ENCODE data around the gene NOB1.
A peak's percentile ranks its signal among the peaks of the same experiment; 100 is the strongest.

Gene NOB1

DNA sequence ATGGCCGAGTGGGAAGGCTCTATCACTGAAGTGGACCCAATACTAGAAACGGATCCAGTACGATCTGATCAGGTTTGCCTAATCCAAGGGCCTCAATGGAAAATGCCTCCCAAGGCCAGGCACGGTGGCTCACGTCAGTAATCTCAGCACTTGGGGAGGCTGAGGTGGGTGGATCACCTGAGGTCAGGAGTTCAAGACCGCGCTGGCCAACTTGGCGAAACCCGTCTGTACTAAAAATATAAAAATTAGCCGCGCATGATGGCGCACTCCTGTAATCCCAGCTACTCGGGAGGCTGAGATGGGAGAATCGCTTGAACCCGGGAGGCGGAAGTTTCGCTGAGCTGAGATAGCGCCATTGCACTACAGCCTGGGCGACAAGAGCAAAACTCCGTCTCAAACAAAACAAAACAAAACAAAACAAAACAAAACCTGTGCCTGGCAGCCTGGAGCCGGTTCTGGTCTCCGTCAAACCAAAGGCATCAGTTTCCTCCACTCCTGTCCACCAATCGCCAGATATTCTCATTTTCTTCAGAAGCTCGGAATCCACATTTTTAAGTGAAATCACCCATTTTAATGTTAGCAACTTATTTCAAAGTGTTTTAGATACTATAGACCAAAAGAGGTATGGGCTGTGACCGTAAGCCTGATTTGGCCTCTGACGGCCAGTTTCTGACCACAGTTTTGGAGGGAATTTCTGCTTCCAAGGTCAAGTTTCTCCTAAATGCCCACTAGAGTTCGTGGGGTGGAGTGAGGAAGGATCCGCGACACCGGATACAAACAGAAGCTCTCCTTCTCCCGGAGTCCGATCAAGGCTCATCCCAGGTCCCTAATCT, 29.0 kb downstream of the NOB1 start:
- DNase-seq, result no peak
- in situ Hi-C loops (cut with HindIII; ENCODE audit: low pct_ligation_motif_present, low pct_unique_long_range_greater_than_20kb, low sequenced_read_pairs), result no loop called here

GRCh38 chr16:69724981-69725479, 29.7 kb downstream of the NOB1 start:
- in situ Hi-C loops (cut with HindIII; ENCODE audit: low pct_ligation_motif_present, low pct_unique_long_range_greater_than_20kb, low sequenced_read_pairs), result no loop called here
- DNase-seq, result no peak

DNA sequence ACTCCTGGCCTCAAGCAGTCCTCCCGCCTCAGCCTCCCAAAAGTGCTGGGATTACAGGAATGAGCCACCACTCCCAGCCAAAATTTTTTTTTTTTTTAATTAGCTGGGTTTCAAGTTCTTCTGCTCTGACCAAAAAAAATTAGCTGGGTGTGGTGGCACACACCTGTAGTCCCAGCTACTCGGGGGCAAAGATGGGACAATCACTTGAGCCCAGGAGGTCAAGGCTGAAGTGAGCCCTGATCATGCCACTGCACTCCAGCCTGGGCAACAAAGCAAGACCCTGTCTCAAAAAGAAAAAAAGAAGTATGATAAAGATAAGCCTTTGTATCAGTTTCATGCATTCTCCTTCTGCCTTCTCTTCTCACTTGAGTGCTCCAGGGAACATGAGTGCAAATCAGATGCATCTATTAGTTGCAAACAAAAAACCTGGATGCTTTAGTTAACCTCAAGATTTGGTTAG, 30.3 kb downstream of the NOB1 start:
- in situ Hi-C loops (cut with HindIII; ENCODE audit: low pct_ligation_motif_present, low pct_unique_long_range_greater_than_20kb, low sequenced_read_pairs), result no loop called here
- no peak for DNase-seq

GRCh38 chr16:69721441-69721957, 33.2 kb downstream of the NOB1 start:
- in situ Hi-C loops (cut with HindIII; ENCODE audit: low pct_ligation_motif_present, low pct_unique_long_range_greater_than_20kb, low sequenced_read_pairs), result no loop called here
- DNase-seq, result no peak

DNA sequence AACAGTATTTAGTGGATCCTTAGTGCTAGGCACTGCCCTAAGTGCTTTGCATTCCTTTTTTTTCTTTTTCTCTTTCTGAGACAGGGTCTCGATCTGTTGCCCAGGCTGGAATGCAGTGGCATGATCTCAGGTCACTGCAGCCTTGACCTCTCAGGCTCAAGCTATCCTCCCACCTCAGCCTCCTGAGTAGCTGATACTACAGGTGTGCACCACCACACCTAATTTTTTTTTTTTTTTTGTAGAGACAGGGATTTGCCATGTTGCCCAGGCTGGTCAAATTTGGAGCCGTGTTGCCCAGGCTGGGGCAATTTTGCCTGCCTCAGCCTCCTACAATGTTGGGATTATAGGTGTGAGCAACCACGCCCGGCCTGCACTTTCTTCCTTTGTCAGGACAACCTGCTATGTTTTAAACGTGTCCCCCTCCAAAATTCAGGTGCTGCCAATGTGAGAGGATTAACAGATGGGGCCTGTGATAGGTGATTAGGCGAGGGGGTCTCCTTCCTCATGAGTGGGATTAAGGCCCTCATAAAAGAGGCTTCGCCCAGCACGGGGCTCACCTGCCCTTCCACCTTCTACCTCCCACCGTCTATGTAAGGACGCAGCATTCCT, 33.8 kb downstream of the NOB1 start:
- in situ Hi-C loops (cut with HindIII; ENCODE audit: low pct_ligation_motif_present, low pct_unique_long_range_greater_than_20kb, low sequenced_read_pairs), result no loop called here
- no peak for DNase-seq

DNA sequence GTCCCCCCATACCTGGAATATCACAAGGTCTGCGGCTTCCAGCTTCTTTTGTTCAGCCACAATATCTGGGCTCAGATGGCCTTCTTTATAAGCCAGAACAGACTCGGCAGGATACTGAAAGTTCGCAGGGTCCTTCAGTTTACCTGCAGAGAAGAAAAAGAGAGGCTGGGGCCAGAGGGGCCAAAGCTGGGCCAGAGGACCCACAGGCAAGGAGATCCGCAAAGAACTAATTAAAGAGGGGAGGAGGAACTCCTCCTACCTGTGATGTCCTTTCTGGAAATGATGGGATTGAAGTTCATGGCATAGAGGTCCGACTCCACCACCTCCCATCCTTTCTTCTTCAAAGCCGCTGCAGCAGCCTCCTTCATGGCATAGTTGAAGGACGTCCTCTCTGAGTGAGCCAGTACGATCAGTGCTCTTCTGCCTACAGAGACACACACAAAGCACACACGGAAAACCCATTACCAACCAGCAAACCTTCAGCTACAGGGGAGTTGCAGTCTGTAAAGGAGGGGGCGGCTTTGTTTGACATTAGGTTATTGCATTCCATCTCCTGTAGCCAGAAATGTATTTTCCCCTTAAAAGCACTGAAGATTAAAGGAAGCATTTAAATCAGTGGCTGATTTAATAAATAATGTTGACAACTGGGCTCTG, 36.5 kb downstream of the NOB1 start:
- no peak for DNase-seq
- in situ Hi-C loops (cut with HindIII; ENCODE audit: low pct_ligation_motif_present, low pct_unique_long_range_greater_than_20kb, low sequenced_read_pairs), result no loop called here

- in situ Hi-C loops (cut with HindIII; ENCODE audit: low pct_ligation_motif_present, low pct_unique_long_range_greater_than_20kb, low sequenced_read_pairs), result no loop called here
- DNase-seq, result no peak
These were observed 37.7 kb downstream of the NOB1 start for GRCh38 chr16:69717066-69717465.

DNA sequence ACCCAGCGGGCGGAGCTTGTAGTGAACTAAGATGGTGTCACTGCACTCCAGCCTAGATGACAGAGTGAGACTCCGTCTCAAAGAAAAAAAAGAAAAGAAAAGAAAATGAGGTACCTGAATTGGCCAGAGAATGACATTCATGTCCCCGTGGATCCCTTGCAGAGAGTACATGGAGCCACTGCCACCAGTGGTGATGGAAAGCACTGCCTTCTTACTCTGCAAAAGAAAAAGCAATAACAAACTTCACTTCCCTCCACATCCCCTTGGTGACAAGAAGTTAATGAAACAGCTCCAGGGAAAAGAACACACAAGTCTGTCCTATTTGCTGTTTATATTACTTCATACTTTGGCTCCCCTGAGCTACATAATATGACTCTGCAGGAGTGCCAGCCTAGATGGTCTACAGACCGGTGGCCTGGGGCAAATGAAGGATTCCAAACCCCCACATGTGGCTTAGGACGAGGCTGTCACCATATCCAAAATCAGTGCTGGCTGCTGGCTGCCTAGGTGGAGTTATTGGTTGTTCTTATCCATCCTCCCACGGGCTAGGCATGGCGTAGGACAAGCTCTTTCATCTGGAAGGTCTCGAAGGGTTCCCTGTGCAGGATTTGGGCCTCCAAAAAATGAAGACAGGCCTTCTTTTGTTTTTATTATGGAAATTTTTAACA, 41.7 kb downstream of the NOB1 start:
- no peak for DNase-seq
- in situ Hi-C loops (cut with HindIII; ENCODE audit: low pct_ligation_motif_present, low pct_unique_long_range_greater_than_20kb, low sequenced_read_pairs), result no loop called here

GRCh38 chr16:69712277-69712676, 42.4 kb downstream of the NOB1 start:
- DNase-seq, result no peak
- in situ Hi-C loops (cut with HindIII; ENCODE audit: low pct_ligation_motif_present, low pct_unique_long_range_greater_than_20kb, low sequenced_read_pairs), result no loop called here

DNA sequence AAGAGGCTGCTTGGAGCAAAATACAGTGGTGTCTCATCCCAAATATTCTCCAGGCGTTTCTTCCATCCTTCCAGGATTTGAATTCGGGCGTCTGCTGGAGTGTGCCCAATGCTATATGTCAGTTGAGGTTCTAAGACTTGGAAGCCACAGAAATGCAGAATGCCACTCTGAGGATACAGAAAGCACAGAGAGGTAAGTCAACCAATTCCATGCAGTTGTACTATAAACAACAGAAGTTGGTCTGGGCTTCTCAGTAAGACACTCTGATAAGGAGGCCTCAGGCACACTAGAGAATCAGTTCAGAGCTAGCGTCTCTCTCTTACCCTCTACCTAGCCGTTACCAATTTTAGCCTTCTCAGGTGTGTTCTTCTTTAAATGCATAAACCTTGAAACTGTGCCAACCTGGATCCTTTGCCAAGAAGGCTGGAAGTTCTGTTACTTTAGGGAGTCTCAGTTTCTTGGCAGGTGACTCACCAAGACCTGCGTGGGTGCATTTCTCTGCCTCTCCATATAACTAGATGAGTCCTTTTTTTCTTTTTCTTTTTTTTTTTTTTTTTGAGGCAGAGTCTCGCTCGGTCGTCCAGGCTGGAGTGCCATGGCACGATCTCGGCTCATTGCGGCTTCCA, 43.5 kb downstream of the NOB1 start:
- no peak for DNase-seq
- in situ Hi-C loops (cut with HindIII; ENCODE audit: low pct_ligation_motif_present, low pct_unique_long_range_greater_than_20kb, low sequenced_read_pairs), result no loop called here

GRCh38 chr16:69709456-69710084, 45.2 kb downstream of the NOB1 start:
- peak; percentile 82 for DNase-seq
- in situ Hi-C loops (cut with HindIII; ENCODE audit: low pct_ligation_motif_present, low pct_unique_long_range_greater_than_20kb, low sequenced_read_pairs), result no loop called here

DNA sequence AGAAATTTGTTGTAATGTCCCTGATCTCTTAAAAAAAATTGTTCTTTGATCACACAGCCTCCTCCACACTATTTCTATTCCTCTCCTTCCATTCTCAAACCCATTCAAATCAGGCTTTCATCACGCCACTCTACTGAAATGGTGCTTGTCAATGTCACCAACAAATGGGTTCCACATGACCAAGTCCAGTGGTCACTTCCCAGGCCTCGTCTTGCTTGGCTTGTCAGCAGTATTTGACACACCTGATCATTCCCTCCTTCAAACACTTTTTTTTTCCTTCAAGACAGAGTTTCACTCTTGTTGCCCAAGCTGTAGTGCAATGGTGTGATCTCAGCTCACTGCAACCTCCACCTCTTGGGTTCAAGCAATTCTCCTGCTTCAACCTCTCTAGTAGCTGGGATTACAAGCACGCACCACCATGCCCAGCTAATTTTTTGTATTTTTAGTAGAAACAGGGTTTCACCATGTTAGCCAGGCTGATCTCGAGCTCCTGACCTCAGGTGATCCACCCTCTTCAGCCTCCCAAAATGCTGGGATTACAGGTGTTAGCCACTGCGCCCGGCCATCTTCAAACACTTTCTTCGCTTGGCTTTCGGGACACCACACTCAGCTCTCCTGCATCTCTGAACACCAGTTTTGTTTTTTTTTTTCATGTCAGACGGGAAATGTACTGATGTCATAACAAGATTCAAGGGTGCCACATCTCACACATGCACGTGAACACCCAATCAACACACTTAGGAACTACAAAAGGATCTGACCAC, 46.6 kb downstream of the NOB1 start:
- no peak for DNase-seq

DNA sequence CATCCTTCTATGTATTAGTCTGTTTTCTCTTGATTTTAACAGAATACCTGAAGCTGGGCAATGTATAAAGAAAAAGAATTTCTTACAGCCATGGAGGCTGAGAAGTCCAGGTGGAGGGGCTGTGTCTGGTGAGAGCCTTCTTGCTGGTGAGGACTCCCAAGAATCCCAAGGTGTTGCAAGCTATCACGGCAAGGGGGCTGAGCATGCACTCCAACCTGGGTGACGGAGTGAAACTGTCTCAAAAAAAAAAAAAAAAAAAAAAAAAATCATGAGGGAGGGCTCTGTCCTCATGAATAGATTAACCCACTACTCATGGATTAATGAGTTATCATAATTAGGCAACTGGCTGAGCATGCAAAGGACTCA, 47.8 kb downstream of the NOB1 start:
- DNase-seq, result no peak
- in situ Hi-C loops (cut with HindIII; ENCODE audit: low pct_ligation_motif_present, low pct_unique_long_range_greater_than_20kb, low sequenced_read_pairs), result no loop called here

More for the DNA sequence above, 46.6 kb downstream of the NOB1 start:
- in situ Hi-C loops (cut with HindIII; ENCODE audit: low pct_ligation_motif_present, low pct_unique_long_range_greater_than_20kb, low sequenced_read_pairs), result no loop called here

GRCh38 chr16:69706256-69706974, 48.3 kb downstream of the NOB1 start:
- in situ Hi-C loops (cut with HindIII; ENCODE audit: low pct_ligation_motif_present, low pct_unique_long_range_greater_than_20kb, low sequenced_read_pairs), result no loop called here

GRCh38 chr16:69703638-69704037, 51.1 kb downstream of the NOB1 start:
- in situ Hi-C loops (cut with HindIII; ENCODE audit: low pct_ligation_motif_present, low pct_unique_long_range_greater_than_20kb, low sequenced_read_pairs), result no loop called here
- no peak for DNase-seq

More at GRCh38 chr16:69706256-69706974, 48.3 kb downstream of the NOB1 start:
- DNase-seq, result no peak

DNA sequence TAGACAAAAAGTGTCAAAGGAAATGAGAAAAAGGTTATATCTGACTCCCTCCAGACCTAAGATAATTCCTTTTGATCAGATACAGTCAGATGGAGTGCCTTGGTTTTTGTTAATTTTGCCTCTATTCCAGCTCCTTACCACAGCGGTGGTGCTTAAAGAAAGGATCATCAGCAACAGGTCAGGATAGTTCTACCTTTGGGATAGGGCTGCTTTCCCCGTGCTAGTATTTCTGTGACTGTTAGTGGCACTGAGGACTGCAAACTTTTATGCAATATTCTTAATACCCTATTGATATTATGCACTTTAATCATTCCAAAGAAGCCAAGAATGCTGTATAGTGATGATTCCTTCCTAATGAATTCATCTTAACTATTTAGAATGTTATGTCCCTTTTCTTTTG, 52.9 kb downstream of the NOB1 start:
- in situ Hi-C loops (cut with HindIII; ENCODE audit: low pct_ligation_motif_present, low pct_unique_long_range_greater_than_20kb, low sequenced_read_pairs), result no loop called here

GRCh38 chr16:69701452-69701851, 53.3 kb downstream of the NOB1 start:
- in situ Hi-C loops (cut with HindIII; ENCODE audit: low pct_ligation_motif_present, low pct_unique_long_range_greater_than_20kb, low sequenced_read_pairs), result no loop called here
- no peak for DNase-seq

More for the DNA sequence above, 52.9 kb downstream of the NOB1 start:
- no peak for DNase-seq
